NCI-H460 (cell line): ENCODE data around the gene CYRIA. TPM values are rescaled to one million over a fixed set of nuclear protein-coding genes. Genes with fewer than 3 reads are reported as not detected.

Experiments used
- DNase-seq: peaks from one replicate; pipeline ENCODE4 v3.0.0-alpha.2; 2016; ENCODE audit warnings: low read depth; ENCODE audit errors: extremely low read depth
- total RNA-seq: library from RNA; depleted of rRNA; stranded (reverse); fragments of >200 nt; shearing (Covaris generic); gene quantifications from 2 replicates; pipeline ENCODE4 v1.2.3, GENCODE V29; 2014

The CYRIA gene
- total RNA-seq, 1 experiment from 2014 or later = not detected

- no peak for DNase-seq
These were observed 6.1 kb upstream of the CYRIA start for GRCh38 chr2:16671760-16672159.

GRCh38 chr2:16669388-16669787 lies 3.8 kb upstream of the CYRIA start:
- no peak for DNase-seq

- DNase-seq = no peak
These were observed 791 bp upstream of the CYRIA start for GRCh38 chr2:16666449-16666801.

- no peak for DNase-seq
These were observed 556 bp downstream of the CYRIA start for GRCh38 chr2:16664809-16665747.

- no peak for DNase-seq
These were observed 1.4 kb downstream of the CYRIA start for GRCh38 chr2:16664052-16664731.

GRCh38 chr2:16663121-16663905 lies 2.3 kb downstream of the CYRIA start:
- no peak for DNase-seq

- DNase-seq = no peak
These were observed 3.4 kb downstream of the CYRIA start for GRCh38 chr2:16661936-16662839.

- no peak for DNase-seq
These were observed 4.1 kb downstream of the CYRIA start for GRCh38 chr2:16661526-16661925.

- DNase-seq = no peak
These were observed 5.1 kb downstream of the CYRIA start for GRCh38 chr2:16660556-16660955.

GRCh38 chr2:16660114-16660513 lies 5.5 kb downstream of the CYRIA start:
- DNase-seq = no peak

- DNase-seq = no peak
These were observed 7.4 kb downstream of the CYRIA start for GRCh38 chr2:16658076-16658739.

GRCh38 chr2:16657671-16658070 lies 8.0 kb downstream of the CYRIA start:
- no peak for DNase-seq

- no peak for DNase-seq
These were observed 8.7 kb downstream of the CYRIA start for GRCh38 chr2:16656784-16657391.

- no peak for DNase-seq
These were observed 9.6 kb downstream of the CYRIA start for GRCh38 chr2:16655905-16656642.

GRCh38 chr2:16655445-16655837 lies 10.2 kb downstream of the CYRIA start:
- no peak for DNase-seq

GRCh38 chr2:16654833-16655444 lies 10.7 kb downstream of the CYRIA start:
- DNase-seq = no peak

- no peak for DNase-seq
These were observed 11.8 kb downstream of the CYRIA start for GRCh38 chr2:16653799-16654198.

GRCh38 chr2:16653083-16653375 lies 12.6 kb downstream of the CYRIA start:
- no peak for DNase-seq
